Activated CD4-positive, alpha-beta T cell treated with anti-CD3 and anti-CD28 coated beads, Interleukin-2, Interleukin-6, amounts not matched to agents 100 ng/mL and 50 ng/mL, durations not matched to agents 16 hours and 8 hours (primary cell): ENCODE data around the gene NGDN.
"Not testable (repeated sequence)": the region's sequence is repeated elsewhere in the genome, so short reads cannot be mapped to it uniquely, and the experiment has no call there.

ENCODE experiments used
- DNase-seq: peaks from one replicate; pipeline ENCODE4 v3.0.0-alpha.2; 2020

Gene NGDN

GRCh38 chr14:23469127-23469905 lies at the start of gene NGDN:
NGDN (plus strand) TSS chr14:23469703; CDS start chr14:23469716, 13 bp downstream.
- DNase-seq = peak; percentile 97

GRCh38 chr14:23421594-23421993 lies 47.9 kb upstream of the NGDN start:
- DNase-seq = peak; percentile 67

GRCh38 chr14:23423657-23424056 lies 45.8 kb upstream of the NGDN start:
- no peak for DNase-seq

GRCh38 chr14:23425169-23425568 lies 44.3 kb upstream of the NGDN start:
- no peak for DNase-seq

- DNase-seq = not testable (repeated sequence)
Observed at GRCh38 chr14:23425798-23426197, 43.7 kb upstream of the NGDN start.

GRCh38 chr14:23428686-23429495 lies 40.6 kb upstream of the NGDN start:
- no peak for DNase-seq

GRCh38 chr14:23430016-23430722 lies 39.3 kb upstream of the NGDN start:
- DNase-seq = no peak

GRCh38 chr14:23430723-23431085 lies 38.8 kb upstream of the NGDN start:
- DNase-seq = no peak

GRCh38 chr14:23431486-23431885 lies 38.0 kb upstream of the NGDN start:
- DNase-seq = no peak

GRCh38 chr14:23432102-23432925 lies 37.2 kb upstream of the NGDN start:
- DNase-seq = no peak

GRCh38 chr14:23432946-23433345 lies 36.6 kb upstream of the NGDN start:
- DNase-seq = no peak

- DNase-seq = no peak
Observed at GRCh38 chr14:23433457-23433856, 36.0 kb upstream of the NGDN start.

- DNase-seq = no peak
Observed at GRCh38 chr14:23434488-23435222, 34.8 kb upstream of the NGDN start.

GRCh38 chr14:23435543-23436326 lies 33.8 kb upstream of the NGDN start, which contains the start of gene MYH7:
MYH7 (minus strand) TSS chr14:23435660; CDS start chr14:23433732, 1,928 bp downstream.
- DNase-seq = no peak

- DNase-seq = no peak
Observed at GRCh38 chr14:23436327-23437132, 33.0 kb upstream of the NGDN start.

GRCh38 chr14:23437133-23438100 lies 32.1 kb upstream of the NGDN start:
- no peak for DNase-seq

- DNase-seq = no peak
Observed at GRCh38 chr14:23438101-23438971, 31.2 kb upstream of the NGDN start.
